ENCODE results near the gene FRMD4A.

DNA sequence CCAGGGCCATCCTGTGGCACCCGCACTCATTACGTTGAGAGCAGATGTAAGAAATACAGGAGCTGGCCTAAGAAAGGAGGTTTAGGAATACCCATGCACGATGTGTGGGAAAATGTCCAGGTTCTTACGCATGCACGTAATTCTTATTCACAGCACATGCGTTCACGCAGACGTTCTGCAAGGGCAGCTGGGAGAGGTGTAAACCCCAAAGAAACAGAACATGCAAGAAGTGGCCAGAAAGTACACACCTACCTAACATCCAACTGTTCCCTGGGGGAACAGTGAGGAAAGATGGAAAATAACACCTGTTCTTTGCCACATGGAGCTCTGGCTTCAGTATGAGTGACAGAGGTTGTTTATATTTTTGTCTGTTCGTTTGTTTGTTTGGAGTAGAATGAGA, 458.3 kb downstream of the FRMD4A start:
- TF ChIP-seq, protein P1, sequence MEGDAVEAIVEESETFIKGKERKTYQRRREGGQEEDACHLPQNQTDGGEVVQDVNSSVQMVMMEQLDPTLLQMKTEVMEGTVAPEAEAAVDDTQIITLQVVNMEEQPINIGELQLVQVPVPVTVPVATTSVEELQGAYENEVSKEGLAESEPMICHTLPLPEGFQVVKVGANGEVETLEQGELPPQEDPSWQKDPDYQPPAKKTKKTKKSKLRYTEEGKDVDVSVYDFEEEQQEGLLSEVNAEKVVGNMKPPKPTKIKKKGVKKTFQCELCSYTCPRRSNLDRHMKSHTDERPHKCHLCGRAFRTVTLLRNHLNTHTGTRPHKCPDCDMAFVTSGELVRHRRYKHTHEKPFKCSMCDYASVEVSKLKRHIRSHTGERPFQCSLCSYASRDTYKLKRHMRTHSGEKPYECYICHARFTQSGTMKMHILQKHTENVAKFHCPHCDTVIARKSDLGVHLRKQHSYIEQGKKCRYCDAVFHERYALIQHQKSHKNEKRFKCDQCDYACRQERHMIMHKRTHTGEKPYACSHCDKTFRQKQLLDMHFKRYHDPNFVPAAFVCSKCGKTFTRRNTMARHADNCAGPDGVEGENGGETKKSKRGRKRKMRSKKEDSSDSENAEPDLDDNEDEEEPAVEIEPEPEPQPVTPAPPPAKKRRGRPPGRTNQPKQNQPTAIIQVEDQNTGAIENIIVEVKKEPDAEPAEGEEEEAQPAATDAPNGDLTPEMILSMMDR (IDR thresholded peaks at IDR 0.05): no peak
- no peak for TF ChIP-seq POLR2A (IDR thresholded peaks at IDR 0.05)

Data from uterus (tissue), 2 donors.